Gastrocnemius medialis (tissue), 4 donors: ENCODE results near the gene NES.

Experiments
- POLR2A ChIP-seq, 2 donors: fragments of 450-650 bp; IDR thresholded peaks; one replicate each; pipeline ENCODE4 v1.6.1; 2017; ENCODE audit warnings: antibody characterized with exemption in 2 of 2, mild to moderate bottlenecking in 2 of 2, moderate library complexity in 2 of 2
- TF ChIP-seq, protein P1 (sequence below), 5 experiments: fragments of 450-650 bp in 3 of 5; fragments of 200-600 bp in 2 of 5; sonication (generic) in 2 of 5; IDR thresholded peaks in 4 of 5; conservative IDR thresholded peaks in 1 of 5; 1 replicate in 4 of 5; 2 replicates in 1 of 5; pipeline ENCODE4 v1.5.1; 2016 to 2019; ENCODE audit warnings: antibody characterized with exemption in 5 of 5, mild to moderate bottlenecking in 3 of 5, moderate library complexity in 3 of 5

DNA sequence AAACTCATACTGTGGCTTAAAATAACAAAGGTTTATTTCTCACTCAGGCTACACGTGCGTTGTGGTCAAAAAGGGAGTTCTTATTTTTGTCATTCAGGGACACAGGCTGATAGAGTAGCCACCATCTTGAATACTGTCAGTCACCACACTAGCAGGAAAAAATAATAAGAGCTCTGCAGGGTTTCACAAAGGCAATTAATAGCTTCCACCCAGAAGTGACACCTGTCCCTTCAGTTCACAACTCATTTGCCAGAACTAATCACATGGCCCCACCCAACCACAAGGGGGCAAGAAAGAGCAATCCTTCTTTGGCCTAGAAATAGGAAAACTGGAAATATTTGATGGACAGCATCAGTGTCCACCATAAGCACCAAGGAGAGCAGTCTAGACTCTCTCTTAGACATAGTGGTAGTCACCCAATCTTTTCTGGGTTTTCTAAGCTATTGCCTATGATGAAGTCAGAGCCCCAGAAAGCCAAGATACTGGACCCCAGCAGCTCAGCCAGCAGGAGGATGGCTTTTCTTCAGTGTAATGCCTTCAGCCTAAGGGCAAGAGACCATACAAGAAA lies 49.8 kb downstream of the NES start:
- TF ChIP-seq, protein P1, sequence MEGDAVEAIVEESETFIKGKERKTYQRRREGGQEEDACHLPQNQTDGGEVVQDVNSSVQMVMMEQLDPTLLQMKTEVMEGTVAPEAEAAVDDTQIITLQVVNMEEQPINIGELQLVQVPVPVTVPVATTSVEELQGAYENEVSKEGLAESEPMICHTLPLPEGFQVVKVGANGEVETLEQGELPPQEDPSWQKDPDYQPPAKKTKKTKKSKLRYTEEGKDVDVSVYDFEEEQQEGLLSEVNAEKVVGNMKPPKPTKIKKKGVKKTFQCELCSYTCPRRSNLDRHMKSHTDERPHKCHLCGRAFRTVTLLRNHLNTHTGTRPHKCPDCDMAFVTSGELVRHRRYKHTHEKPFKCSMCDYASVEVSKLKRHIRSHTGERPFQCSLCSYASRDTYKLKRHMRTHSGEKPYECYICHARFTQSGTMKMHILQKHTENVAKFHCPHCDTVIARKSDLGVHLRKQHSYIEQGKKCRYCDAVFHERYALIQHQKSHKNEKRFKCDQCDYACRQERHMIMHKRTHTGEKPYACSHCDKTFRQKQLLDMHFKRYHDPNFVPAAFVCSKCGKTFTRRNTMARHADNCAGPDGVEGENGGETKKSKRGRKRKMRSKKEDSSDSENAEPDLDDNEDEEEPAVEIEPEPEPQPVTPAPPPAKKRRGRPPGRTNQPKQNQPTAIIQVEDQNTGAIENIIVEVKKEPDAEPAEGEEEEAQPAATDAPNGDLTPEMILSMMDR (IDR thresholded peaks at IDR 0.05 in 4 of 5, conservative IDR thresholded peaks at IDR 0.05 in 1 of 5) = peak; percentile 24 to 63 (median 52)
- TF ChIP-seq POLR2A (IDR thresholded peaks at IDR 0.05) = no peak
